Vein endothelial cell (primary cell): ENCODE results near the gene GPR108. TPM values are rescaled to one million over a fixed set of nuclear protein-coding genes. Genes with fewer than 3 reads are reported as not detected.

Experiments
- total RNA-seq: library from RNA; depleted of rRNA; stranded (reverse); fragments of >200 nt; gene quantifications from 2 replicates; pipeline ENCODE4 v1.2.3, GENCODE V29; 2012

The GPR108 gene
- 42.7 and 50.6 TPM in 2 replicates for total RNA-seq

DNA sequence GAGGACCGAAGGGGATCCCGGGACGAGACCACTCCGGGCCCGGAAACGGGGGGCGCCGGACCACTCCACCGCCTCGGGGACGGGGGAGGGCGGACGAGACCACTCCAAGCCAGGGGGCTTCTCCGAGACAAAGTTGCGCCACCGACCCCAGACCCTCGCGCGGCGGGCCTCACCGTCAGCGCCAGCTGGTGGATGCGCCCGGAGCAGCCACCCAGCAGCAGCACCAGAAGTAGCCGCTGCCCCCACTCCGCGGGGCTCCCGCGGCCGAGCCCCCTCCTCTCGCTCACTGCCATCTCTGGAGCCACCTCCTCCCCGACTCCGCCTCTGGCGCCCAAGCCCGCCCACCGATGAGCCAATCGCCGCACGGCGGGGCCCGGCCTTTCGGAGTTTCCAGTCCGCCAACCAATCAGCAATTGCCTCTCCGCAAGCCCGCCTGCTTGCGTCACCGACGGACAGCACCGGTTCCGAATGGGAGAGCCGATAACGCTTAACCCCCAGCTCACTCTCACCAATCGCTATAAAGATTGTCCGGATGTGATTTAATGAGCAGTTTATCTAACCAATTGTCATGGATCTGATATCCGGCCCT lies at the start of gene GPR108:
Gene GPR108, minus strand, starts transcription at position 297 of the 589 bp plus-strand sequence. Its CDS starts 4 bp downstream, at position 293.

DNA sequence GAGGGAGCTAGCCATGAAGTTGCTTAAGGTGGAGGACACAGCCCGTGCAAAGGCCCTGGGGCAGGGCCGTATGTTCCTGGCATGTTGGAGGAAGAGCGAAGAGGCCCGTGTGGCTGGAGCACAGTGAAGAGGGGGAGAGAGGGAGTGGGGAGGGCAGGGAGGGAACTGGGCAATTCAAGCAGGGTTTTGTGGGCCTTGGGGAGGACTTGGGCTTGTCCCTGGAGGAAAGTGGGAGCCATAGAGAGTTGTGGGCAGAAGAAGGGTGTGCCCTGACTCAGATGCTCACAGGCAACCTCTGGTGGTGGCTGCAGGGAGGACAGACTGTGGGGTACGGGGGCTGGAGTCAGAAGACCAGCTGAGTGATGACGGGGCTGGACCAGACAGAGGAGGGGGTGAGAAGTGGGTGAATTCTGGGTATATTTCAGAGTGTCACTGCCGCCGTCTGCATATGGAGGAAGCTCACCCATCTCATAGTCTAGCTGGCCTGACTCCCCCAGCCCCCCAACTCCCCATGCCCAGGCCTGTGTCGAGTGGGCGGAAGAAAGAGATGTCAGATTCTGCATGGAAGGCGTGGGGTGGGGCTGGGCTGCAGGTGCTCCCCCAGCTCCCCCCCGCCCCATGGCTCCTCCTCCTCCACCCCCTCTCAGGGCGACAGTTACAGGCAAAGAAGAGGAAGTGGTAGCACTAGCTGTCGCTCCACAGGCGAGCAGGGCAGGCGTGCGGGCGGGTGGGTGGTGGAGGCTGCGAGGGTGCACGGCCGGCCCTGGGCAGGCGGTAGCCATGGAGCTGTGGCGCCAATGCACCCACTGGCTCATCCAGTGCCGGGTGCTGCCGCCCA lies 34.9 kb upstream of the GPR108 start, which contains the start of gene VAV1:
Gene VAV1, plus strand, starts transcription at position 681 of the 838 bp plus-strand sequence. Its CDS starts 100 bp downstream, at position 781.

DNA sequence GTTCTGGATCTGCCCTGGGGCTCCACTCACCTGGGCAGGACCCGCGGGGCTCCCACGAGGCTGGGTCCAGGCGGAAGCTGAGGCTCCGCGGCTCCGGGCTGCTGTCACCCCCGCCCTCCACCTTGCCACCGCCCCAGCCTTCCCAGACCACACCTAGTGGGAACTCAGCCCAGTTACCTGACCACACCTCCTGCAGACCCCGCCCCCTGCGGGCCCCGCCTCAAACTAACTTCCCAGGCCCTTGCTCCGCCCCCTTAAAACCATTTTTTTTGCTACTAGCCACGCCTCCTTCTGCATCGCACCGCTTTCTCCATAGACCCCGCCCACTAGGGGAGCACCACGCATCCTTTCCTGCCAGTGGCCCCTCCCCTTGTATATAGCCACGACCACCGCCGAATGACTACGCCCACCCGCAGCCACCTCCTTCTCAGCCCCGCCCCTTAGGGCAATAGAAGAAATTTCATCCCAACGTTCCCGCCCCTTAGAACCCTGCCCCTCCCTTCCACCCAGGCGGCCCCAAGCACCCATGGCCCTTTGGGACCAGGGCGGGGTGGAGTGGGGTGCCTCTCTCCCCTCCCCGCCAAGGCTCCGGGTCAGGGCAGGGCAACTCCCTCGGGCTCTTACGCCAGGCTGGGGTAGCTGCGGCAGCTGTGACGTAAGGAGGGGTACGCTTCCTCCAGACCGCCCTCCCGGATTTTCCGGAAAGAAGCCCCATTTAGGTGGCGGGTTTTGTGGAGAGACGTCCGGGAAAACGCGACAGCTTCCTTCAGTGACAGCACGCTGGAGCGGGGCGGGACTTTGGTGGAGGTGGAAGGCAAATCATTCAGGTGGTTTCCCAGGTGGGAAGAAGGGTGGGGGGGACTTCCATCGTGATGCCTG lies 30.2 kb upstream of the GPR108 start, which contains the start of gene SH2D3A:
Gene SH2D3A, minus strand, starts transcription at position 79 of the 879 bp plus-strand sequence. CDS start 3,687 bp downstream, outside the sequence.

DNA sequence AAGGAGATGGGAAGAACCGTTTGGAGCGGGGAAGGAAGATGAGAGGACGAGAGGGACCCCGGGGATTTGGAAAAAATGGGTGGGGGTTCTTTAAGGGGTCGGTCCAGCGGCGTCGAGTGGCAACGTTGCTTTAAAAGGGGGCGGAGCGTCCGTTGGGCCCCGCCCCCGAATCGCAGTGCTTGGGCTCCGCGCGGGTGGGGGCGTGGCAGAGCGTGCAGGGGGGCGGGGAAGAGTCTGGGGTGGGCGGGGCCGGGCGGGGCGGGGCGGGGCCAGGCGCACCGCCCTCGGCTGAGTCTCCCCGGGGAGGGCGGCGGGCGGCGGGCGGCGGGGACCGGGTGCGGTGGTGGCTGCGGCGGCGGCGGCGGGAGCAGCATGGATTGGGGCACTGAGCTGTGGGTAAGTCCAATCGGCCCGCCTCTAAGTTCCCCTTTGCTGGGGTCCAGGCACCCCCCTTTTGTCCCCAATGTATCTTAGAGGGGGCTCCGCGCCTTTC lies 2.1 kb upstream of the GPR108 start, which contains the start of gene TRIP10:
Gene TRIP10, plus strand, starts transcription at position 291 of the 493 bp plus-strand sequence. Its CDS starts 82 bp downstream, at position 373.

DNA sequence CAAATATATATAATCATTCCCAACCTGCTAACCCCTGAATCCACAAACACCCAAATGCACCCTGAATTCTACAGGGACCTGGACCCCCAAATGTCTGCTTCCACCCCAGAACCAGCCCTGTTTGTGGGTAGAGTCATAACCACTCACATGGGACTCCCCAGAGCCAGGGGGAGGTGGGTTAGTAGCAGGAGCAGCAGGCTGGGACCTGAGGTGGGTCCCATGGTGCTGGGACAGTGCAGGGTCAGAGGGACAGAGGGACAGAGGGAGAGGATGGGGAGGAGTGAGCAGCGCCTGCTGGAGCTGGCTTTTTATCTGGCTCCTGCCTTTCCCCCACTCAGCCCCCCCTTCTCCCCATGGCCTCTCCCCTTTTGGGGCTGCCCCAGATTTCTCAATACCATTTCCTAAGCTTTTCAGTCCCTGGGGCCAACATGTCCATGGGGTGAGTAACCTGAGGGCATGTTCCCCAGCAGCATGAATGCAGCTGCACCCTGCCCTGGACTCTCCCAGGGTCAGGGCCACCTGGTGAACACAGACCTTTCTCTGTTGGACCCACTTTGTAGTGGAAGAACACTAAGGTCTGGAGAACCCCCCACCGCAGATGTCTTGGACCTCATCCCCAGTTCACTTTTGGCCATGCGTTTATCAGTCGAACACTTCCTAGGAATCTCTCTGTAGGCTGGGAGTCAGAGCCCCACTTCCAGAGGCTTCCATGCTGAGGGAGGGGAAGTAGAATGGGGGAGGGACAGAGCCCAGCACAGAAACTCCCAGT lies 16.8 kb downstream of the GPR108 start, which contains the start of gene C3:
Gene C3, minus strand, starts transcription at position 282 of the 769 bp plus-strand sequence. Its CDS starts 61 bp downstream, at position 221.

Other genes starting within 250 kb of the GPR108 start
- gene TUBB4A, start 235.3 kb downstream of the GPR108 start, total RNA-seq = not detected in 2 replicates
- gene TNFSF9, start 206.6 kb downstream of the GPR108 start, total RNA-seq = 0.65 and 1.1 TPM in 2 replicates
- gene CD70, start 146.4 kb downstream of the GPR108 start, total RNA-seq = not detected in 2 replicates
- not detected in 2 replicates for gene TNFSF14, start 67.4 kb downstream of the GPR108 start, total RNA-seq
- under 0.01 and 0.57 TPM in 2 replicates for gene C3, start 16.9 kb downstream of the GPR108 start, total RNA-seq
- gene TRIP10, start 2.1 kb upstream of the GPR108 start, total RNA-seq = 50.4 and 66.3 TPM in 2 replicates
- gene SH2D3A, start 29.9 kb upstream of the GPR108 start, total RNA-seq = 0.29 and 2.9 TPM in 2 replicates
- gene VAV1, start 35.1 kb upstream of the GPR108 start, total RNA-seq = not detected in 2 replicates
- not detected in 2 replicates for gene ADGRE1, start 150.0 kb upstream of the GPR108 start, total RNA-seq